Mesodermal cell (in vitro differentiated cells): ENCODE measurements around the gene DUSP12.
"Not testable (repeated sequence)": the region's sequence is repeated elsewhere in the genome, so short reads cannot be mapped to it uniquely, and the experiment has no call there.

ENCODE experiments used
- H3K27ac ChIP-seq: 2 replicates; pipeline ENCODE4 v1.7.0; 2013; ENCODE audit warnings: mild to moderate bottlenecking, low read depth, low read length, moderate library complexity; ENCODE audit not compliant: severe bottlenecking
- H3K36me3 ChIP-seq: 2 replicates; pipeline ENCODE4 v1.7.1; 2013; ENCODE audit warnings: mild to moderate bottlenecking, low read length, moderate library complexity; ENCODE audit not compliant: control insufficient read depth, insufficient read depth
- H3K4me1 ChIP-seq: one replicate; pipeline ENCODE4 v1.7.1; 2013; ENCODE audit warnings: mild to moderate bottlenecking, low read length; ENCODE audit not compliant: insufficient read depth, control insufficient read depth, poor library complexity, severe bottlenecking
- H3K4me3 ChIP-seq: 2 replicates; pipeline ENCODE4 v1.7.0; 2013; ENCODE audit warnings: low read length, control low read depth, mild to moderate bottlenecking; ENCODE audit not compliant: insufficient read depth, poor library complexity, severe bottlenecking; ENCODE audit errors: extremely low read depth
- H3K9me3 ChIP-seq: 2 replicates; pipeline ENCODE4 v1.7.1; 2013; ENCODE audit warnings: mild to moderate bottlenecking, low read length, moderate library complexity; ENCODE audit not compliant: control insufficient read depth
- WGBS, 2 experiments: methylation state at CpG; one replicate each; pipeline ENCODE4 v1.1.5; 2013; ENCODE audit warnings: missing lambda C conversion rate in 2 of 2; ENCODE audit not compliant: insufficient coverage in 2 of 2; 5-methylcytosine and 5-hydroxymethylcytosine counted together

The DUSP12 gene

DNA sequence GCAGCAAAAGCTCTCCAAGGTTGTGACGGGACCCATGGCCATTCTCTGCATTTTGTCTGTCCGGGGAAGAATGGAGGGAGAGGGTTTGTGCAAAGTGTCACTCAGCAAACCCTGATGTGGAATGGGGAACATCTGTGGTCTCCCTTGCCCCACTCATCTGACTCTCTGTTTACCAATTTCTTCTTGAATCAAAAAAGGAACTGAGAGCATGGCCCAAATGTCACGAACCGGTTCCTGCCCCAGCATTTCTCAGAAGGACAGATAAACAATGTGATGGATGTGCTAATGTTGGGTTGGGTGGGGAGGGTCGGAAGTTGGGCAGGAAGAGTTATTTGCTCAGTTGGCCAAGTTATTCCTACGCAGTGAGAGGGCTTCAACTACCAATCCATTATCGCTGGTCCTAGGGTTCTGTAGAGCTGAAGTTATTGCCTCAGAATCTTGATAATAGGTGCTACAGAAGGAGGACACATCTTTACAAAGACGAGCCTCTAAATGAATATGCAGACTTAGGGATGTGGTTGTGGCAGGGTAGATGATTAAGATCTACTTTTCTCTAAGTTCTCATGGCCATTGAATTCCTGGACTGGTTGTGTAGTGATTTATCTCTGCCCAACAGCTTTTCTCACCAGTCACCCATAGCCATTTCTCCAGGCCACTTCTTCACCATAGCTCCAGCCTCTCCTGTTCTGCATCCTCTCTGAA lies 9.6 kb upstream of the DUSP12 start:
- Histone ChIP-seq H3K36me3 (no peaks in the 10 kb centered on the region), H3K9me3 (no peaks in the 10 kb centered on the region), H3K4me1 (no peaks in the 10 kb centered on the region), H3K4me3 (no peak overlapping the region), H3K27ac (no peak overlapping the region)
- WGBS, 2 experiments: 90% methylated on average over 3 to 4 of the region's 8 CpGs

DNA sequence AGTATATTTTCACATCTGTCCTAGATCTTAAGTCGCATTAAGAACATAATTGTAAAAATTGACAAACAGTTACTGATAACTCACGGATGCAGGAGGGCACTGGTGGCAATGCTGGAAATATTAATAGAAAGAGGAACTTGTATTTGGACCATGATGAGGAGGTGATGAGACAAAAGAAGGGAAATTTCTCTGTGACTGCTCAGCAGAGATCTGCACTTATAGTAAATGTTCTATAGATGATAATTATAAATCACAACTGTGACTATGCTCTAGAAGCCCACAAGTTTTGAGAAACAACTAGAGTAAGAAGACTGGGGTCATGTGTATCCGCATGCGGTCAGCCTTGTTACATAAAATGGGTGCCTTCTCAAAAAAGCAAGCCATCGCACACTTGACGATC lies 8.7 kb upstream of the DUSP12 start:
- WGBS, 2 experiments: 100% methylated on average over 1 to 3 of the region's 6 CpGs

GRCh38 chr1:161743231-161743630 lies 6.4 kb upstream of the DUSP12 start:
- WGBS, 2 experiments: 84 to 89% methylated on average over 6 to 9 of the region's 9 CpGs
- no peaks in the 10 kb centered on the region for H3K4me1 ChIP-seq
- H3K27ac ChIP-seq: no peak overlapping the region
- H3K36me3 ChIP-seq: no peaks in the 10 kb centered on the region
- no peaks in the 10 kb centered on the region for H3K9me3 ChIP-seq
- H3K4me3 ChIP-seq: no peak overlapping the region

More for the DNA sequence above, 8.7 kb upstream of the DUSP12 start:
- Histone ChIP-seq H3K9me3 (no peaks in the 10 kb centered on the region), H3K4me3 (no peak overlapping the region), H3K4me1 (no peaks in the 10 kb centered on the region), H3K36me3 (no peaks in the 10 kb centered on the region), H3K27ac (no peak overlapping the region)

DNA sequence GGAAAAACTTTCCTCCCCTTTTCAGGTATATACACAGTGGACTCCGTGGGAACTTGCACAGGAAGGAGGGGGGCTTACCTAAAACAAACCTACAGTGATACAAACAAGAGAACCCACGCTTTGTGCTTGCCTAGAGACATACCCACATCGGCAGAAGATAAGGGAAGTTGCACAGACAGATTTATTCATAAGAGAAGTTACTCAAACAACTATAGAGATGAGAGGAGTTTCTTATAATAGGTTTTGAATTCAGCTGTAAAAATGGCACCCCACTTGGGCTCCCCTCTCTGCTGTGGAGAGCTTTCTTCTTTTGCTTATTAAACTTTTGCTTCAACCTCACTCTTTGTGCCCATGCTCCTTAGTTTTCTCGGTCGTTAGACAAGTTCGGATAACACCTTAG lies 1.8 kb upstream of the DUSP12 start:
- Histone ChIP-seq H3K27ac (no peak overlapping the region), H3K9me3 (no peaks in the 10 kb centered on the region), H3K36me3 (peaks cover 20% of the 10 kb centered on the region), H3K4me3 (no peak overlapping the region), H3K4me1 (no peaks in the 10 kb centered on the region)
- 73 to 81% methylated on average over 2 to 4 of the region's 6 CpGs for WGBS, 2 experiments

DNA sequence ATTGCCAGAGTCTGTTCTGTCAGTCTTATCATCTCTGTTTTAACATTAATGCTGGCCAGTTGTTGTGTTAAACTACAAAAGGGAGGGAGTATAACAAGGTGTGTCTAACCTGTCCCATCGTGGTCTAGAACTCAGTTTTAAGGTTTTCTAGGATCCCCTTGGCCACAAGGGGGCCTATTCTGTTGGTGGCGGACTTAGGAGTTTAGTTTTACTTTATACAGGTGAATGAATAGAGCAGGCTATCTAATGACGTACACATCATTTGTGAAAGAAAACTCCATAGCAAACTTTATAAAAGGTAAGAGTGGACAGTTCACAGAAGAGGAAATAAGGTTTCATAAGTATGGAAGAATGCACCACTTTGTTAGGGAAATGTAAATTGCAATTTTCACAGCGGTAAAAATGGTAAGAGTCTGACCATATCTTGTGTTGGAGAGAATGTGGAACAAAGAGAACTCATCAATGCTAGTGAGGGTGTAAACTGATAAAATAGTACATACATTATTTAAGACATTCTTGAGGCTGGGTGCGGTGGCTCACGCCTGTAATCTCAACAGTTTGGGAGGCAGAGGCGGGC lies 14.0 kb downstream of the DUSP12 start:
- WGBS, 2 experiments: 81 to 100% methylated on average over 1 to 6 of the region's 7 CpGs
- no peaks in the 10 kb centered on the region for H3K9me3 ChIP-seq
- H3K4me1 ChIP-seq: peaks cover 7% of the 10 kb centered on the region
- peaks cover 2% of the 10 kb centered on the region for H3K36me3 ChIP-seq
- H3K27ac ChIP-seq: no peak overlapping the region
- H3K4me3 ChIP-seq: no peak overlapping the region

GRCh38 chr1:161766102-161766981 lies 16.8 kb downstream of the DUSP12 start, which contains the start of gene ATF6:
TSS of gene ATF6 (plus strand) at chr1:161766320. CDS start at chr1:161766361, 41 bp downstream.
- WGBS, 2 experiments: 1% methylated on average over 10 to 22 of the region's 35 CpGs
- peaks cover 7% of the 10 kb centered on the region for H3K4me1 ChIP-seq
- H3K4me3 ChIP-seq: peak within 1 kb of the TSS; percentile 99
- H3K36me3 ChIP-seq: no peaks in the 10 kb centered on the region
- H3K9me3 ChIP-seq: no peaks in the 10 kb centered on the region
- H3K27ac ChIP-seq: peak within 1 kb of the TSS; percentile 49

DNA sequence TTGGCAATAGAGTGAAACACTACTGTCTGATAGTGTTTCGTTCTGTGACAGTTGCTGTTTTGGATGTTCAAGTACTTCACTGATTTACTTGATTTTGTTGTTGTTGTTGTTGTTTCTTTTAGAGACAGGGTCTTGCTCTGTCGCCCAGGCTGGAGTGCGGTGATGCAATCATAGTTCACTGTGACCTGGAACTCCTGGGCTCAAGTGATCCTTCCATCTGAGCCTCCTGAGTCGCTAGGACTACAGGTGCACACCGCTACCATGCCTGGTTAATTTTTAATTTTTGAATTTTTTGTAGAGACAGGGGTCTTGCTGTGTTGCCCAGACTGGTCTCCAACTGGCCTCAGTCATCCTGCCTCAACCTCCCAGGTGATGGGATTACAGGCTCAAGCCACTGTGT lies 18.9 kb downstream of the DUSP12 start:
- Histone ChIP-seq H3K27ac (no peak overlapping the region), H3K36me3 (no peaks in the 10 kb centered on the region), H3K4me3 (no peak overlapping the region), H3K9me3 (no peaks in the 10 kb centered on the region), H3K4me1 (peaks cover 7% of the 10 kb centered on the region)
- WGBS, 2 experiments: 91 to 92% methylated on average over 4 of the region's 5 CpGs

DNA sequence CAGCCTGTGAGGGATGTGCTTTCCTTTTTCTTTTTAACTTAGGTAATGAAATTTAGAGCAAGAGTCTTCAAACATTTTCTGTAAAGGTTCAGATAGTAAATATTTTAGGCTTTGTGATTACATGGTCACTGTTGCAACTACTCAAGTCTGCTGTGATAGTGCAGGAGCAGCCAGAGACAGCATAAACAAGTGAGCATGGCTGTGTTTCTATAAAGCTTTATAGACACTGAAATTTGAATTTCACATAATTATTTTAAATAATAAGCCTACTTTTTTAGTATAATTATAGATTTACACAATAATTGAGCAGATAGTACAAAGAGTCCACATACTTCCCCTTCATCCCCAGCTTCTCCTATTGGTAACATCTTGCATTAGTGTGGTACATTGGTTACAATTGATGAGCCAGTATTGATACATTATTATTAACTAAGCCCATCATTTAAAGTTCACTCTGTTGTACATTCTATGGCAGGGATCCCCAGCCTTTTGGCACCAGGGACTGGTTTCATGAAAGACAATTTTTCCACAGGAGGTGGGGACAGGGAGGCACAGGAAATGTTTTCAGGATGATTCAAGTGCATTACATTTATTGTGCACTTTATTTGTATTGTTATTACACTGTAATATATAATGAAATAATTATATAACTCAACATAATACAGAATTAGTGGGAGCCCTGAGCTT lies 19.5 kb downstream of the DUSP12 start:
- Histone ChIP-seq H3K36me3 (no peaks in the 10 kb centered on the region), H3K27ac (no peak overlapping the region), H3K4me3 (no peak overlapping the region), H3K4me1 (peaks cover 7% of the 10 kb centered on the region), H3K9me3 (no peaks in the 10 kb centered on the region)

DNA sequence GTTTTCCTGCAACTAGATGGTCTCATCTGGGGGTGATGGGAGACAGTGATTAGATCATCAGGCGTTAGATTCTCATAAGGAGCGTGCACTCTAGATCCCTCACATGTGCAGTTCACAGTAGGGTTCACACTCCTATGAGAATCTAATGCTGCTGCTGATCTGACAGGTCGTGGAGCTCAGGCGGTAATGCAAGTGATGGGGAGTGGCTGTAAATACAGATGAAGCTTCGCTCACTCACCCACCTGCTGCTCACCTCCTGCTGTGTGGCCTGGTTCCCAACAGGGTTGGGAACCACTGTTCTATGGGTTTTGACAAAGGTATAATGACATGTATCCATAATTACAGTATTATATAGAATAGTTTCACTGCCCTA lies 20.1 kb downstream of the DUSP12 start:
- not testable (repeated sequence) for H3K9me3 ChIP-seq, H3K4me3 ChIP-seq, H3K4me1 ChIP-seq, H3K36me3 ChIP-seq, H3K27ac ChIP-seq
- 90% methylated on average over 5 of the region's 5 CpGs; no CpG with 5 or more reads in 1 of the 2 experiments for WGBS, 2 experiments

GRCh38 chr1:161770250-161770649 lies 20.7 kb downstream of the DUSP12 start:
- no peaks in the 10 kb centered on the region for H3K9me3 ChIP-seq
- no peak overlapping the region for H3K27ac ChIP-seq
- no peaks in the 10 kb centered on the region for H3K36me3 ChIP-seq
- WGBS, 2 experiments: 84 to 100% methylated on average over 2 of the region's 3 CpGs
- no peak overlapping the region for H3K4me3 ChIP-seq
- peaks cover 7% of the 10 kb centered on the region for H3K4me1 ChIP-seq
